SK-N-SH treated with all-trans-retinoic acid at 6 μM for 48 hours (cell line): ENCODE results near the gene WFDC5.

Experiments
- ARNTL ChIP-seq: fragments of 450-650 bp; formaldehyde crosslinking; IDR thresholded peaks from 2 replicates; pipeline ENCODE4 v1.5.0; 2020; ENCODE audit warnings: low read depth, mild to moderate bottlenecking, moderate library complexity, borderline replicate concordance
- BACH2 ChIP-seq: fragments of 250-450 bp; sonication (Bioruptor Pico); IDR thresholded peaks from 2 replicates; pipeline ENCODE4 v1.9.0; 2021; ENCODE audit warnings: mild to moderate bottlenecking, borderline replicate concordance
- CSDC2 ChIP-seq: fragments of 250-450 bp; sonication (Bioruptor Pico); IDR thresholded peaks from 2 replicates; pipeline ENCODE4 v1.5.0; 2020; ENCODE audit warnings: mild to moderate bottlenecking, moderate library complexity
- CSRNP3 ChIP-seq: fragments of 250-450 bp; sonication (Bioruptor Pico); IDR thresholded peaks from 2 replicates; pipeline ENCODE4 v1.5.1; 2021; ENCODE audit warnings: mild to moderate bottlenecking, moderate library complexity
- GLIS3 ChIP-seq: fragments of 250-450 bp; sonication (Bioruptor Pico); IDR thresholded peaks from 2 replicates; pipeline ENCODE4 v1.5.0; 2020; ENCODE audit warnings: mild to moderate bottlenecking, moderate library complexity
- ISL1 ChIP-seq: fragments of 250-450 bp; sonication (Bioruptor Pico); IDR thresholded peaks from 2 replicates; pipeline ENCODE4 v2.1.2; 2022; ENCODE audit warnings: mild to moderate bottlenecking, moderate library complexity
- PATZ1 ChIP-seq: fragments of 250-450 bp; sonication (Bioruptor Pico); IDR thresholded peaks from 2 replicates; pipeline ENCODE4 v1.8.0; 2020; ENCODE audit warnings: mild to moderate bottlenecking, moderate library complexity, borderline replicate concordance
- PPARA ChIP-seq: fragments of 250-450 bp; sonication (Bioruptor Pico); IDR thresholded peaks from 2 replicates; pipeline ENCODE4 v1.5.0; 2020; ENCODE audit warnings: mild to moderate bottlenecking, borderline replicate concordance
- TOX ChIP-seq: fragments of 250-450 bp; sonication (Bioruptor Pico); IDR thresholded peaks from 2 replicates; pipeline ENCODE4 v1.8.0; 2021; ENCODE audit warnings: mild to moderate bottlenecking, moderate library complexity, borderline replicate concordance
- TSHZ2 ChIP-seq: fragments of 250-450 bp; sonication (Bioruptor Pico); IDR thresholded peaks from 2 replicates; pipeline ENCODE4 v1.5.0; 2020; ENCODE audit warnings: mild to moderate bottlenecking, moderate library complexity
- ZC3H10 ChIP-seq: fragments of 250-450 bp; sonication (Bioruptor Pico); IDR thresholded peaks from 2 replicates; pipeline ENCODE4 v1.5.1; 2021; ENCODE audit warnings: mild to moderate bottlenecking, moderate library complexity
- ZFP30 ChIP-seq: fragments of 450-650 bp; formaldehyde crosslinking; IDR thresholded peaks from 2 replicates; pipeline ENCODE4 v1.5.0; 2022; ENCODE audit warnings: mild to moderate bottlenecking, moderate library complexity
- ZNF70 ChIP-seq: fragments of 450-650 bp; formaldehyde crosslinking; IDR thresholded peaks from 2 replicates; pipeline ENCODE4 v1.5.0; 2020; ENCODE audit warnings: mild to moderate bottlenecking, moderate library complexity
- ZNF8 ChIP-seq: fragments of 450-650 bp; formaldehyde crosslinking; IDR thresholded peaks from 2 replicates; pipeline ENCODE4 v1.5.0; 2020; ENCODE audit warnings: mild to moderate bottlenecking, moderate library complexity

GRCh38 chr20:45082468-45082867 is 32.5 kb downstream of the WFDC5 start:
- TF ChIP-seq CSRNP3 (CRISPR knock-in tag): no peak
- TF ChIP-seq ZNF8: no peak
- TF ChIP-seq ZNF70 (CRISPR knock-in tag): no peak
- TF ChIP-seq ZC3H10 (CRISPR knock-in tag): no peak
- no peak for TF ChIP-seq ARNTL (CRISPR knock-in tag)
- no peak for TF ChIP-seq TOX
- no peak for TF ChIP-seq ZFP30
- no peak for TF ChIP-seq GLIS3
- TF ChIP-seq TSHZ2 (CRISPR knock-in tag): no peak
- no peak for TF ChIP-seq BACH2
- TF ChIP-seq CSDC2 (CRISPR knock-in tag): no peak
- TF ChIP-seq PPARA (CRISPR knock-in tag): no peak
- TF ChIP-seq PATZ1 (CRISPR knock-in tag): no peak
- no peak for TF ChIP-seq ISL1 (CRISPR knock-in tag)
